ENCODE measurements around the gene PNLDC1.

DNA sequence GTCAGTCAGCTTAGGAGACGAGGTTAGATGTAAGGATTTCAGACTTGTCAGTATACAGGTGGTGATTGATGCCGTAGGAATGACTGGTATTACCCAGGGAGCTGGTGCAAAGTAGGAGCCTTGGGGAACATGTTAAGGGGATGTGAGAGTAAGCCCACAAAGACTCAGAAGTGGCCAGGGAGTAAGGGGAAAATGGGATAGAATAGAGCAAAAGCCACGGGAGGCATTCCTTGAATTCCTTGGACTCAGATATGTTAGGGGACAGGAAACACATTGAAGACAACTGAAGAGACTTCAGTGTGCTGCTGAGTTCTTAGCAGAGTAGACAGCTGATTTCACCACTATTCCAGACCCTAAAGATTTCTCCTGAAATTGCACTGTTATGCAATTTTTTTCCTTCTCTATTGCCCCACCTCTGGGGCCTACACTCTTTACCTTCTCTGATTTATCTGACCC is 39.4 kb upstream of the PNLDC1 start:
- TF ChIP-seq, protein P1, sequence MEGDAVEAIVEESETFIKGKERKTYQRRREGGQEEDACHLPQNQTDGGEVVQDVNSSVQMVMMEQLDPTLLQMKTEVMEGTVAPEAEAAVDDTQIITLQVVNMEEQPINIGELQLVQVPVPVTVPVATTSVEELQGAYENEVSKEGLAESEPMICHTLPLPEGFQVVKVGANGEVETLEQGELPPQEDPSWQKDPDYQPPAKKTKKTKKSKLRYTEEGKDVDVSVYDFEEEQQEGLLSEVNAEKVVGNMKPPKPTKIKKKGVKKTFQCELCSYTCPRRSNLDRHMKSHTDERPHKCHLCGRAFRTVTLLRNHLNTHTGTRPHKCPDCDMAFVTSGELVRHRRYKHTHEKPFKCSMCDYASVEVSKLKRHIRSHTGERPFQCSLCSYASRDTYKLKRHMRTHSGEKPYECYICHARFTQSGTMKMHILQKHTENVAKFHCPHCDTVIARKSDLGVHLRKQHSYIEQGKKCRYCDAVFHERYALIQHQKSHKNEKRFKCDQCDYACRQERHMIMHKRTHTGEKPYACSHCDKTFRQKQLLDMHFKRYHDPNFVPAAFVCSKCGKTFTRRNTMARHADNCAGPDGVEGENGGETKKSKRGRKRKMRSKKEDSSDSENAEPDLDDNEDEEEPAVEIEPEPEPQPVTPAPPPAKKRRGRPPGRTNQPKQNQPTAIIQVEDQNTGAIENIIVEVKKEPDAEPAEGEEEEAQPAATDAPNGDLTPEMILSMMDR (IDR thresholded peaks at IDR 0.05) = no peak
- TF ChIP-seq POLR2A (IDR thresholded peaks at IDR 0.05) (no peak), EP300 (IDR thresholded peaks at IDR 0.05) (no peak)

All from ovary (tissue), 3 donors.